GM19397 (cell line): ENCODE measurements around the gene NT5DC3.

Experiments used
- ATAC-seq: cut with Tn5 transposase; IDR thresholded peaks from one replicate; pipeline ENCODE4 v1.9.1; 2021; ENCODE audit warnings: mild to moderate bottlenecking, moderate library complexity; ENCODE audit not compliant: unreplicated experiment

NT5DC3 gene

DNA sequence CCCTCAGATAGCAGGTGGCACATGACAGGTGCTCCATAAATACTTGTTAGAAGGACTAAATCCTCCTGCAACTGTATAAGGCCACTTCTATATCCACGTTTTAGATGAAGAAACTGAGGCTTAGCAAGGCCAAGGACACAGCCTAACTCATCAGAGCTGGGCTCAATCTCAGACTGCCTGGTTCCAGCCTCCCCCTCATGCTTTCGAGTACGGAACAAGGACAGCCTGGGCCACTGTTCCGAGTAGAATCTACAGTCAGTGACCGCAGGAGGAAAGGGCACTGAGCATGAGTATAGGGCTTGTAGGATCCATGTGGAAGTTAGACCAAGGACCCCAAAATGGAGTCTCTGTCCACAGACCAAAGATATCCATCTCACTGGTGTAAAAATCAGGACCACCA is 84.6 kb downstream of the NT5DC3 start:
- ATAC-seq: no peak

DNA sequence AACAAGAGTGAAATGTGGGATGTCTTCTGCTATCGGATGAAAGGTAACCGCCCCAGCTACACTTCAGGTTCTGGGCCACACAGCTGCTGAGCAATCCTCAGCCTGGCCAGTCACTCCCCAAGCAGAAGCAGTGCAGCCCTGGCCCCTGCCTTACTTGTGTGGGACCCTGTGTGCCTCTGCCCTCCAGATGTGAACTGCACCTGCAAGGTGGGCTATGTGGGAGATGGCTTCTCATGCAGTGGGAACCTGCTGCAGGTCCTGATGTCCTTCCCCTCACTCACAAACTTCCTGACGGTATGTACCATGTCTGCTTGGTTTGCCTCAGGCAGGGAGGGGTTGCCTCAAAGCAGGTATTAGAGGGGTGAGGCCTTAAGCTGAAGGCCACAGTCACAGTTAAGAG is 85.6 kb downstream of the NT5DC3 start:
- ATAC-seq: no peak

- no peak for ATAC-seq
Observed at GRCh38 chr12:103751600-103751999, 89.4 kb downstream of the NT5DC3 start.

GRCh38 chr12:103751171-103751570 is 89.9 kb downstream of the NT5DC3 start:
- ATAC-seq: no peak

- ATAC-seq: no peak
Observed at GRCh38 chr12:103748875-103749274, 92.2 kb downstream of the NT5DC3 start.

- no peak for ATAC-seq
Observed at GRCh38 chr12:103748002-103748401, 93.0 kb downstream of the NT5DC3 start.

DNA sequence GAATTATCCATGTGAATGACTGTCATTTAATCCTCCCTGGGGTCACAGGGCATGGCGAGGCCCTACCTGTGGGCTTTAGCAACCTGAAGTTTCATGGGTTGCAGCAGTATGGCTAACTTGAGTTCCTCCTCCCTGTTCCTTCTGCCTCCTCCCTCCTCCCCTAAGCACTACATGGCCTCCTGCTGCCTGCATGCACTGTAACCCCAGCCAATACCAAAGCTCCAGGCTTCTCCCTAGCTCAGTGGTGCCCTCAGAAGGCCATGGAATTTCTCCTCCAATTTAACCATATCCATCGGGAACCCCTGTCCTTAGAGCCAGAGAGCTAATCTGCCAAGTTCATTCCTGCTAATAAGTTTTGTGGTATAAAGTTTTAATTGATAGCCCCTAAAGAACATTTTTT is 95.1 kb downstream of the NT5DC3 start:
- no peak for ATAC-seq

DNA sequence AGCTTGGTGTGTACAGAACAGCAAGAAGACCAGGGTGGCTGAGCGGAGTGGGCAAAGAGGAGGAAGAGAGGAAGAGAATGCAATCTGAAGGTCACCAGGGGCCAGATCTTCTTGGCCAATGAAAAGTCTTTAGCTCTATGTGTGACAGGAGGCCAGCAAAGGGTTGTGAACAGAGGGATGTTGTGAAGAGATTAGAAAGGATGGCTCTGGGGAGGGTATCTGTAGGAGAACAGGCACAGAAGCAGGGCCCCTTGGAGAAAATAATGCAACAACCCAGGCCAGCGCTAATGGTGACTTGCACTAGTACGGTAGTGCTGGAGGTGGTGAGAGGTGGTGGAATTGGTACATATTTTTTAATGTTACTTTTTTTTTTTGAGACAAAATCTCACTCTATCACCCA is 97.2 kb downstream of the NT5DC3 start:
- ATAC-seq: no peak

DNA sequence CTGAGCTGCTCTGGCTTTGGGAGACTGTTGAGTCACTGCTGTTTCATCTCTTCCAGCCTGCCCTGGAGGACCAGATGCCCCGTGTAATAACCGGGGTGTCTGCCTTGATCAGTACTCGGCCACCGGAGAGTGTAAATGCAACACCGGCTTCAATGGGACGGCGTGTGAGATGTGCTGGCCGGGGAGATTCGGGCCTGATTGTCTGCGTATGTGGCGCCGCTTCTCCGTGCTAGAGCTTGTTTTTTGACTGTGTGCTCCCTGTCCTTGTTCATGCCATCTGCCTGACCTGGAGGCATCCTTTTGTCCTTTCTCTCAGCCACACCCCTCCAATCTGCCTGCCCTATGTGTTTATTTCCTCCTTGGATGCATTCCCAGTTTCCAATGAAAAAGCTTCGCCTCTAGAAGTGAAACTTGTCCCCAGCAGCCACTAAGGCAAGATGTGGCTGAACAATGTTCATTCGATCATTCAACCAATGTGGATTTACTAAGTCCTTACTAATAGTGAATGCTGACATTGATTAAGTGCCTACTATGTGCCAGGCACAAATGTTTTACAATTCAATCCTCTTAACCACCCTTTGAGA is 98.6 kb downstream of the NT5DC3 start:
- ATAC-seq: no peak

- no peak for ATAC-seq
Observed at GRCh38 chr12:103737881-103738280, 103.2 kb downstream of the NT5DC3 start.

- ATAC-seq: no peak
Observed at GRCh38 chr12:103736572-103736971, 104.5 kb downstream of the NT5DC3 start.

DNA sequence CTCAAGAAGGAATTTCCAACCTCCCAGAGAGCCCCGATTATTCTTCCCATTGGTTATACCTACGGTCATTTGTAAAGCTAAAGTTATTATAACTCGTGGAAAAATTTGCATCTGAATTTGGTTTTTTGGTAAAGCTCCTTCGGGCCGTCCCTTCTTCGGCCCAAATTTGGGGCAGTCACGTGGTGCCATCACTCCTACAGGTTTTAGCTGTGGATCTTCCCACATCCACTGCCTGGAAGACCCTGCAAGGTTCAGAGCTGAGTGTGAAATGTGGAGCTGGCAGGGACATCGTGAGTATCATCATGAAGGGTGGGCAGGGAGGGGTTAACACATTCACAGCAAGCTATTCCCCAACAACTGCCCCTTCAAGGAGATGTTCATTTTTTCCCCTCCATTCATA is 105.7 kb downstream of the NT5DC3 start:
- ATAC-seq: no peak

DNA sequence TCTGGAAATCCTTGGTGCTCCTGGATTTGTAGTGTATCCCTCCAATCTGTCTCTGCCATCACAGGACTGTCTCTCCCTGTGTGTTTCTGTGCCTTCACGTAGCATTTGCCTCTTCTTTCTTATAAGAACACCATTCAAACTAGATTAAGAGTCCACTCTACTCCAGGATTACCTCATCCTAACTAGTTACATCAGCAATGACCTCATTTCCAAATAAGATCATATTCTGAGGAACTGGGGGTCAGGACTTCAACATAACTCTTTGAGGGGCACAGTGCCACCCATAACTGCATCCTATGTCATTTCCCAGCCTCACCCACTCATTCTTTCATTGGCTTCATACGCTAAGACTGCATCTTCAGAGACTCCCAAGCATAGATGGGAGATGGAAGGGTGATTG is 106.2 kb downstream of the NT5DC3 start:
- ATAC-seq: no peak

DNA sequence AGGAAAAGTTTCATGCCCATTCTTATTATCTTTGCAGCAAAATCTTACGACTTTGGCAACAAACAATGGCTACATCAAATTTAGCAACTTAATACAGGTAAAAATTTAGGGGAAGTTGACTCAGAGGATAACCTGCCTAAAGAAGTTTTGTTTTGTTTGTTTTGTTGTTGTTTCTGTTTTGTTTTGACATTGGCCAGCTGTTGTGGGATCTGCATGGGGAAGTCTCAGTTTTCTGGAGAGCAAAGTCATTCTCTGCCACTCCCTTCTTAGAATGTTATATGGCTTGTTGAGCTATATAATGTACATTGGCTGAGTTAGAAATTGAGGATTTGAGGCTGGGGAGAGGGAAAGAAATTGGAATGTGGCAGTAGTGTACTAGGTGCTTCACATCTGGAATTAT is 109.5 kb downstream of the NT5DC3 start:
- no peak for ATAC-seq

- ATAC-seq: no peak
Observed at GRCh38 chr12:103729499-103729898, 111.5 kb downstream of the NT5DC3 start.

DNA sequence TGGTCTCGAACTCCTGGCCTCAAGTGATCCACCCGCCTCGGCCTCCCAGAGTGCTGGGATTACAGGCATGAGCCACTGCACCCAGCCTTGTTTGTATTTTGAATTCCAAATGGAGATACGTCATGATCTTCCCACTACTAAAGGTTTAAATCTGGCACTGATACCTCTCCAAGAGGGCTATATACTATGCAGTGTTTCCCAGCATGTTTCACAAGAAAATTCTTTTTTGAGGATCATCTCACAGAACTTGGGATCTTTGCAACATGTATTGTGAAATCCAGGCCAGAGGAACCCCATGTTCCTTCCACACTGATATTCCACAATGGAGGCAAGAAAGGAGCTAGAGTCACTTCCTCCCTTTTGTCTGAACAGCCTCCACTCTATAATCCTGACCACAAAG is 112.7 kb downstream of the NT5DC3 start:
- ATAC-seq: no peak

- ATAC-seq: no peak
Observed at GRCh38 chr12:103727638-103728037, 113.4 kb downstream of the NT5DC3 start.

DNA sequence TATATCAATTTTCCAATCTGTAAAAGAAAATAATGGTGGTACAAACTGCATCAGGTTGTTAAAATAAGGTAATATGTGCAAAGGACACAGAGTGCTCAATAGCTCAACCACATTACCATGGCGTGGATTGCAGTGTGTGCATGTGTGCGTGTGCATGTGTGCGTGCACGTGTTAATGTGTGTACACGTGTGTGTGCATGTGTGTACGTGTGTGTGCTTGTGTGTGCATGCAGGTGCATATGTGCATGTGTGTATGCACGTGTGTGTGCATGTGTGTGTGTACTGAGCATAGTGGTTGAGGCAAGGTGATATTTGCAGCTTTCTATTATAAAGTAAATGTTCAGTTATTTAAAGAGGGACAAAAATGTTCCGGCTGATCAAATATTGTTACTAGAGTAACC is 115.6 kb downstream of the NT5DC3 start:
- ATAC-seq: no peak
